SK-N-SH (cell line): Measurements from ENCODE around the gene CD300LF. TPM values are rescaled to one million over a fixed set of nuclear protein-coding genes. Genes with fewer than 3 reads are reported as not detected.

Experiments used
- CTCF ChIA-PET: fragments of 300-600, 350-600 bp; formaldehyde crosslinking; extraction: SDS; loops from one replicate; lab custom pipeline; 2021; lab: Yijun Ruan, JAX
- POLR2A ChIA-PET: fragments of 350-600 bp; sonication (Branson Sonifier 250); formaldehyde crosslinking; extraction: SDS; loops from one replicate; lab custom pipeline; 2020; ENCODE audit warnings: antibody characterized with exemption, inconsistent platforms; lab: Yijun Ruan, JAX
- DNase-seq: peaks from one replicate; pipeline ENCODE4 v3.0.0; 2012
- H2AFZ ChIP-seq: fragments of 200-600 bp; sonication (generic); 2 replicates; pipeline ENCODE4 v1.8.1; 2016; ENCODE audit warnings: antibody characterized with exemption, mild to moderate bottlenecking, low read depth
- H3F3A ChIP-seq: fragments of 200-600 bp; sonication (generic); replicated peaks from 2 replicates; pipeline ENCODE3; 2016; ENCODE audit warnings: antibody characterized with exemption, mild to moderate bottlenecking; ENCODE audit not compliant: insufficient read depth
- H3K27ac ChIP-seq, 2 experiments: fragments of 200-500 bp in 1 of 2; fragments of 200-600 bp in 1 of 2; sonication (Bioruptor generic) in 1 of 2; sonication (generic), shearing (Covaris generic) in 1 of 2; 2 replicates each; pipeline versions ENCODE4 v1.5.1 to v1.6.1; 2014 to 2016; ENCODE audit warnings: low read depth in 2 of 2, inconsistent platforms in 1 of 2, low read length in 1 of 2, mild to moderate bottlenecking in 1 of 2, mixed read lengths in 1 of 2
- H3K27me3 ChIP-seq: fragments of 200-600 bp; sonication (generic), shearing (Covaris generic); 2 replicates; pipeline ENCODE4 v1.6.1; 2016; ENCODE audit warnings: mixed run types; ENCODE audit not compliant: insufficient read depth
- H3K36me3 ChIP-seq, 2 experiments: fragments of 200-500 bp in 1 of 2; fragments of 200-600 bp in 1 of 2; sonication (Bioruptor generic) in 1 of 2; sonication (generic) in 1 of 2; replicated peaks in 1 of 2; 2 replicates each; pipeline versions ENCODE3 to v1.5.1; 2014 to 2016; ENCODE audit warnings: low read length in 1 of 2, mild to moderate bottlenecking in 1 of 2; ENCODE audit not compliant: insufficient read depth in 2 of 2, control insufficient read depth in 1 of 2
- H3K4me1 ChIP-seq, 2 experiments: fragments of 200-500 bp in 1 of 2; fragments of 200-600 bp in 1 of 2; sonication (Bioruptor generic) in 1 of 2; sonication (generic), shearing (Covaris generic) in 1 of 2; 2 replicates each; pipeline versions ENCODE4 v1.5.1 to v1.6.1; 2014 to 2016; ENCODE audit warnings: low read depth in 1 of 2, low read length in 1 of 2, mixed run types in 1 of 2; ENCODE audit not compliant: insufficient read depth in 2 of 2, control insufficient read depth in 1 of 2
- H3K4me2 ChIP-seq: fragments of 200-600 bp; sonication (generic), shearing (Covaris generic); 2 replicates; pipeline ENCODE4 v1.6.1; 2017; ENCODE audit warnings: mixed run types
- H3K4me3 ChIP-seq, 2 experiments: fragments of 200-500 bp in 1 of 2; fragments of 200-600 bp in 1 of 2; sonication (Bioruptor generic) in 1 of 2; sonication (generic), shearing (Covaris generic) in 1 of 2; 2 replicates each; pipeline versions ENCODE4 v1.5.1 to v1.8.1; 2014 to 2016; ENCODE audit warnings: low read depth in 2 of 2, inconsistent platforms in 1 of 2, low read length in 1 of 2, mild to moderate bottlenecking in 1 of 2, mixed read lengths in 1 of 2, moderate library complexity in 1 of 2
- H3K79me2 ChIP-seq: fragments of 200-600 bp; sonication (generic); 2 replicates; pipeline ENCODE4 v1.8.1; 2017; ENCODE audit warnings: mild to moderate bottlenecking; ENCODE audit not compliant: insufficient read depth
- H3K9ac ChIP-seq: fragments of 200-600 bp; sonication (generic); 2 replicates; pipeline ENCODE4 v1.6.1; 2017; ENCODE audit warnings: mixed run types
- H3K9me2 ChIP-seq: fragments of 200-600 bp; sonication (generic); 2 replicates; pipeline ENCODE4 v1.6.1; 2017; ENCODE audit warnings: mixed run types
- H3K9me3 ChIP-seq: fragments of 200-600 bp; sonication (generic); 2 replicates; pipeline ENCODE4 v1.6.1; 2017; ENCODE audit warnings: mixed run types, mild to moderate bottlenecking, moderate library complexity
- H4K20me1 ChIP-seq: fragments of 200-600 bp; sonication (generic); 2 replicates; pipeline ENCODE4 v1.6.1; 2017; ENCODE audit warnings: mild to moderate bottlenecking, mixed run types; ENCODE audit not compliant: insufficient read depth
- CHD2 ChIP-seq: fragments of 150-350 bp; IDR thresholded peaks from 2 replicates; pipeline ENCODE4 v1.6.1; 2018; ENCODE audit warnings: low read length; ENCODE audit not compliant: partially characterized antibody
- FOSL2 ChIP-seq: IDR thresholded peaks from 2 replicates; pipeline ENCODE4 v1.4.0; 2012; ENCODE audit warnings: low read depth, mild to moderate bottlenecking, moderate library complexity, borderline replicate concordance
- FOXM1 ChIP-seq: IDR thresholded peaks from 2 replicates; pipeline ENCODE4 v1.4.0; 2012; ENCODE audit warnings: low read depth, mild to moderate bottlenecking
- MXI1 ChIP-seq: IDR thresholded peaks from 2 replicates; pipeline ENCODE4 v1.6.1; 2012; ENCODE audit warnings: mild to moderate bottlenecking, low read depth, low read length, improper control_type of control experiment
- NFIC ChIP-seq: IDR thresholded peaks from 2 replicates; pipeline ENCODE4 v1.4.0; 2012; ENCODE audit warnings: borderline replicate concordance
- RAD21 ChIP-seq: IDR thresholded peaks from 2 replicates; pipeline ENCODE4 v1.6.1; 2012; ENCODE audit warnings: mild to moderate bottlenecking, low read length
- SMC3 ChIP-seq: IDR thresholded peaks from 2 replicates; pipeline ENCODE4 v1.6.1; 2012; ENCODE audit warnings: low read depth, low read length, improper control_type of control experiment
- TCF12 ChIP-seq: IDR thresholded peaks from 2 replicates; pipeline ENCODE4 v1.4.0; 2012
- TEAD4 ChIP-seq: IDR thresholded peaks from 2 replicates; pipeline ENCODE4 v1.4.0; 2012; ENCODE audit warnings: mild to moderate bottlenecking, borderline replicate concordance; ENCODE audit not compliant: insufficient read depth
- WGBS: methylation state at CpG from one replicate; pipeline ENCODE4 v1.1.6; 2017; ENCODE audit warnings: low lambda C conversion rate; 5-methylcytosine and 5-hydroxymethylcytosine counted together
- polyA plus RNA-seq, 3 experiments: library from polyadenylated mRNA; depleted of rRNA; stranded (reverse); fragments of >200 nt; gene quantifications; 2 replicates each; pipeline ENCODE4 v1.2.3, GENCODE V29; 2012
- TF ChIP-seq, protein P1 (sequence below): IDR thresholded peaks from 2 replicates; pipeline ENCODE4 v1.4.0; 2012; ENCODE audit warnings: low read depth, borderline replicate concordance
- TF ChIP-seq, protein P2 (sequence below): IDR thresholded peaks from 2 replicates; pipeline ENCODE4 v1.4.0; 2012; ENCODE audit warnings: low read depth
- TF ChIP-seq, protein P3 (sequence below): fragments of 150-350 bp; IDR thresholded peaks from 2 replicates; pipeline ENCODE4 v1.6.1; 2016; ENCODE audit warnings: mild to moderate bottlenecking, low read depth, low read length
- TF ChIP-seq, protein P4 (sequence below): IDR thresholded peaks from 2 replicates; pipeline ENCODE4; 2012

Gene CD300LF
- polyA plus RNA-seq, 1 of the 3 experiments (the other 2 are of a cell fraction) = not detected

DNA sequence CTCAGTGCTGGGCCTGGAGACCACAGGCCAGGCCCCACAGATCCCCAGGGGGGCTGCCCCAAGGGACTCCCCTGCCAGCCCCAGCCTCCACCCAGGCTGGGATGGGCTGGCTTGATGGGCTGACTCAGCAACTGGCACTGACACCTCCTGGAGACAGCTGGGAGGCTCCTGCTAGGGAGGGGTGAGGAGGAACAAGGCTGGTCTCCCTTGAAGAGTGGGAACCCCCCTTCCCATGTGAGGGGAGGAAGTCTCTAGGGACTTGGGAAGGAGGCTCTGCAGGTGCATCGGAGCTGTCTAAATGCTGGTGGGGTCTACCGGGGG lies 46.1 kb upstream of the CD300LF start (continued):
- TF ChIP-seq TEAD4 (no peak), SMC3 (no peak), TCF12 (peak; percentile 31; the same call in 1 of the 2 replicates), RAD21 (no peak), FOXM1 (no peak), FOSL2 (0 out of 2 replicates have a peak, but pooled peaks have one; percentile 36), CHD2 (no peak)
- TF ChIP-seq, protein P1, sequence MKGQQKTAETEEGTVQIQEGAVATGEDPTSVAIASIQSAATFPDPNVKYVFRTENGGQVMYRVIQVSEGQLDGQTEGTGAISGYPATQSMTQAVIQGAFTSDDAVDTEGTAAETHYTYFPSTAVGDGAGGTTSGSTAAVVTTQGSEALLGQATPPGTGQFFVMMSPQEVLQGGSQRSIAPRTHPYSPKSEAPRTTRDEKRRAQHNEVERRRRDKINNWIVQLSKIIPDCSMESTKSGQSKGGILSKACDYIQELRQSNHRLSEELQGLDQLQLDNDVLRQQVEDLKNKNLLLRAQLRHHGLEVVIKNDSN = no peak
- TF ChIP-seq, protein P2, sequence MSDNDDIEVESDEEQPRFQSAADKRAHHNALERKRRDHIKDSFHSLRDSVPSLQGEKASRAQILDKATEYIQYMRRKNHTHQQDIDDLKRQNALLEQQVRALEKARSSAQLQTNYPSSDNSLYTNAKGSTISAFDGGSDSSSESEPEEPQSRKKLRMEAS = no peak
- TF ChIP-seq, protein P3, sequence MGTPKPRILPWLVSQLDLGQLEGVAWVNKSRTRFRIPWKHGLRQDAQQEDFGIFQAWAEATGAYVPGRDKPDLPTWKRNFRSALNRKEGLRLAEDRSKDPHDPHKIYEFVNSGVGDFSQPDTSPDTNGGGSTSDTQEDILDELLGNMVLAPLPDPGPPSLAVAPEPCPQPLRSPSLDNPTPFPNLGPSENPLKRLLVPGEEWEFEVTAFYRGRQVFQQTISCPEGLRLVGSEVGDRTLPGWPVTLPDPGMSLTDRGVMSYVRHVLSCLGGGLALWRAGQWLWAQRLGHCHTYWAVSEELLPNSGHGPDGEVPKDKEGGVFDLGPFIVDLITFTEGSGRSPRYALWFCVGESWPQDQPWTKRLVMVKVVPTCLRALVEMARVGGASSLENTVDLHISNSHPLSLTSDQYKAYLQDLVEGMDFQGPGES = no peak

DNA sequence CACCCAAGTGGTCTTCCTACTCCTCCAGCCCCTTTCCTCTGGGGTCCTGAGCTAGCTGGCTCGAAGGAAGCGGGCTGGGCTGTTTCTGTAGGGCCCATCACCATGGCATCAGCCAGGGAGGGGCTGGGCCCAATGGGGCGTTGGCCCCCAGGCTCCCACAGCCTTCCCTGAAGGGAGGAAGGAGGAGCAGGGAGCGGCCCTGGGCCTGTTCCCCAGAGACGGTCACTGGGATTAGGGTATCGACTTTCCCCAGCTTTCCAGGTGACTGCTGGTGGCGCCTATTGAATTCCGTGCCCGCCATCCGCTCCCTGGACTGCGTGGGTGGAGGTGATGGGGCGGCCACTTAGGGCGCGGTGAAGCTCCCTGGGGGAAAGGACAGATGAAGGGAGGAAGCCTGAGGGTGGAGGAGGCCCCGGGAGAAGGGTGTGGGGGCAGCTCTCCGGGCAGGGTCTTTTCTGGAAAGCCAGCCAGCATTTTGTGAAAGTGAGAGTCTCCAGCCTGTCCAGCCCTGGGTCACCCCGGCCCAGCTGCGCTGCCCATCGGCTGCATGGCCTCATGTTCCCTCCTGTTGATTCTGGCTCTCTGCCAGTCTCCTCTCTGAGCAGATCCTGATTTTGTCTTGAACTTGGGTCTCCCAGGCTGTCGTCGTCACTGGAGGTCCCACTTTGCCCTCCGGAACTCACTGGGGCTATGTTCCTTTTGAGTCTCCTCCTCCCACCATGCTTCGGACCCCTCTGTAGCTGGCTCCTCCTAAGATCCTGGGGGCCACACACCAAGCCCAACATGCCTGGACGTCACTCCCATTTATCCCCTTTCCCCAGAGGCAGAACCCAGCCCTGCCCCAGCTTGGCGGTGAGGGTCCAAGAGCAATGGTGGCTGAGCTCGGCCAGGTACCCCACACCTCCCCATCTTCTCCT lies 45.5 kb upstream of the CD300LF start:
- no peaks in the 10 kb centered on the region for H3K9me3 ChIP-seq
- H3K4me1 ChIP-seq = peaks cover 45 to 57% of the 10 kb centered on the region in 2 experiments; a peak in 3 of 4 replicates
- H3K9me2 ChIP-seq = no peaks in the 10 kb centered on the region
- H4K20me1 ChIP-seq = no peaks in the 10 kb centered on the region
- H3K79me2 ChIP-seq = peaks cover 14% of the 10 kb centered on the region; the same call in 1 of the 2 replicates
- ChIA-PET CTCF (interaction anchor here (0.8 to 48.0 kb wide), 7 partner anchors 4 to 107 kb away, joined by 3 to 1361 read pairs (median 4); partner anchors contain the start of genes NAT9, NHERF1 and RAB37), POLR2A (interaction anchor here (0.6 to 2.9 kb wide), 4 partner anchors 8 to 394 kb away, joined by 3 to 19 read pairs (median 4); no protein-coding TSS in a partner anchor)
- peak overlapping the region in 1 of 2 experiments; percentile 94; a peak in 2 of 4 replicates for H3K27ac ChIP-seq
- no peaks in the 10 kb centered on the region for H3K27me3 ChIP-seq
- H3K4me3 ChIP-seq = no peak overlapping the region
- TF ChIP-seq MXI1 = no peak
- TF ChIP-seq, protein P4, sequence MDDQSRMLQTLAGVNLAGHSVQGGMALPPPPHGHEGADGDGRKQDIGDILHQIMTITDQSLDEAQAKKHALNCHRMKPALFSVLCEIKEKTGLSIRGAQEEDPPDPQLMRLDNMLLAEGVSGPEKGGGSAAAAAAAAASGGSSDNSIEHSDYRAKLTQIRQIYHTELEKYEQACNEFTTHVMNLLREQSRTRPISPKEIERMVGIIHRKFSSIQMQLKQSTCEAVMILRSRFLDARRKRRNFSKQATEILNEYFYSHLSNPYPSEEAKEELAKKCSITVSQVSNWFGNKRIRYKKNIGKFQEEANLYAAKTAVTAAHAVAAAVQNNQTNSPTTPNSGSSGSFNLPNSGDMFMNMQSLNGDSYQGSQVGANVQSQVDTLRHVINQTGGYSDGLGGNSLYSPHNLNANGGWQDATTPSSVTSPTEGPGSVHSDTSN = no peak
- TF ChIP-seq, protein P2 = no peak
- peak; percentile 76 for TF ChIP-seq NFIC
- 81% methylated on average over 21 of the region's 26 CpGs for WGBS
- no peak overlapping the region for H2AFZ ChIP-seq
- peaks cover 4% of the 10 kb centered on the region for H3F3A ChIP-seq
- peak overlapping the region; percentile 64 for H3K4me2 ChIP-seq
- H3K9ac ChIP-seq = no peak overlapping the region
- no peaks in the 10 kb centered on the region for H3K36me3 ChIP-seq
- peak; percentile 87 for DNase-seq
